GM23338 (cell line): ENCODE measurements around the gene GRID2IP.

Experiments
- EZH2 ChIP-seq: fragments of 200-600 bp; sonication (generic); IDR thresholded peaks from one replicate; pipeline ENCODE4 v1.8.0; 2017; ENCODE audit warnings: antibody characterized with exemption, mild to moderate bottlenecking, low read depth; ENCODE audit not compliant: unreplicated experiment
- JUNB ChIP-seq: IDR thresholded peaks from one replicate; pipeline ENCODE4 v1.6.1; 2016; ENCODE audit warnings: antibody characterized with exemption; ENCODE audit not compliant: unreplicated experiment
- POLR2AphosphoS5 ChIP-seq: IDR thresholded peaks from 2 replicates; pipeline ENCODE4 v1.6.1; 2016; ENCODE audit warnings: antibody characterized with exemption, low read depth
- ZNF114 ChIP-seq: fragments of 250-450 bp; sonication (Bioruptor Pico); IDR thresholded peaks from 2 replicates; pipeline ENCODE4 v1.5.0; 2020; ENCODE audit warnings: mild to moderate bottlenecking, moderate library complexity
- ZNF331 ChIP-seq: fragments of 250-450 bp; sonication (Bioruptor Pico); IDR thresholded peaks from 2 replicates; pipeline ENCODE4 v1.5.0; 2020; ENCODE audit warnings: low read depth, mild to moderate bottlenecking, moderate library complexity
- TF ChIP-seq, protein P1 (sequence below), 2 experiments: fragments of 200-600 bp in 1 of 2; sonication (generic) in 1 of 2; conservative IDR thresholded peaks; 2 replicates each; pipeline versions ENCODE4 v1.5.1 to v1.6.1; 2016 to 2017; ENCODE audit warnings: antibody characterized with exemption in 2 of 2, low read depth in 2 of 2, mild to moderate bottlenecking in 2 of 2, moderate library complexity in 1 of 2
- TF ChIP-seq, protein P2 (sequence below): IDR thresholded peaks from one replicate; pipeline ENCODE4 v1.6.1; 2018; ENCODE audit warnings: antibody characterized with exemption; ENCODE audit not compliant: unreplicated experiment

DNA sequence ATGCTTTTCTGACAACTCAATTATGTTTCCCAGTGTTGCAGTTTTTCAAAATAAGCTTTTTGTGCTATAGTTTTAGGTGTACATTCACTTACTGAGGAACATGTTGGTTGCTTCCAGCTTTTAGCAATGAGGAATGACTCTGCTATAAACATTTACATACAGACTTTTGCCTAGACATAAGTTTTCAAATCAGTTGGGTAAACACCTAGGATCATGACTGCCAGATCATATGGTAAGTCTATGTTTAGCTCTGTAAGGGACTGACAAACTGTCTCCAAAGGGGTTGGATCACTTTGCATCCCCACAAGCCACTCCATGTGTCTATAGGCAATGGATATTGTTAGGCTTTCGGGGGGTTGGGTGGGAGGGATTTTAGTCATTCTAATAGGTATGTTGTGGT is 10.8 kb upstream of the GRID2IP start:
- TF ChIP-seq EZH2 (no peak), JUNB (no peak), ZNF331 (CRISPR knock-in tag) (no peak), POLR2AphosphoS5 (no peak), ZNF114 (CRISPR knock-in tag) (no peak)
- TF ChIP-seq, protein P1, sequence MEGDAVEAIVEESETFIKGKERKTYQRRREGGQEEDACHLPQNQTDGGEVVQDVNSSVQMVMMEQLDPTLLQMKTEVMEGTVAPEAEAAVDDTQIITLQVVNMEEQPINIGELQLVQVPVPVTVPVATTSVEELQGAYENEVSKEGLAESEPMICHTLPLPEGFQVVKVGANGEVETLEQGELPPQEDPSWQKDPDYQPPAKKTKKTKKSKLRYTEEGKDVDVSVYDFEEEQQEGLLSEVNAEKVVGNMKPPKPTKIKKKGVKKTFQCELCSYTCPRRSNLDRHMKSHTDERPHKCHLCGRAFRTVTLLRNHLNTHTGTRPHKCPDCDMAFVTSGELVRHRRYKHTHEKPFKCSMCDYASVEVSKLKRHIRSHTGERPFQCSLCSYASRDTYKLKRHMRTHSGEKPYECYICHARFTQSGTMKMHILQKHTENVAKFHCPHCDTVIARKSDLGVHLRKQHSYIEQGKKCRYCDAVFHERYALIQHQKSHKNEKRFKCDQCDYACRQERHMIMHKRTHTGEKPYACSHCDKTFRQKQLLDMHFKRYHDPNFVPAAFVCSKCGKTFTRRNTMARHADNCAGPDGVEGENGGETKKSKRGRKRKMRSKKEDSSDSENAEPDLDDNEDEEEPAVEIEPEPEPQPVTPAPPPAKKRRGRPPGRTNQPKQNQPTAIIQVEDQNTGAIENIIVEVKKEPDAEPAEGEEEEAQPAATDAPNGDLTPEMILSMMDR (conservative IDR thresholded peaks at IDR 0.05; ENCODE audit: low read depth in 2 of 2), result no peak
- TF ChIP-seq, protein P2, sequence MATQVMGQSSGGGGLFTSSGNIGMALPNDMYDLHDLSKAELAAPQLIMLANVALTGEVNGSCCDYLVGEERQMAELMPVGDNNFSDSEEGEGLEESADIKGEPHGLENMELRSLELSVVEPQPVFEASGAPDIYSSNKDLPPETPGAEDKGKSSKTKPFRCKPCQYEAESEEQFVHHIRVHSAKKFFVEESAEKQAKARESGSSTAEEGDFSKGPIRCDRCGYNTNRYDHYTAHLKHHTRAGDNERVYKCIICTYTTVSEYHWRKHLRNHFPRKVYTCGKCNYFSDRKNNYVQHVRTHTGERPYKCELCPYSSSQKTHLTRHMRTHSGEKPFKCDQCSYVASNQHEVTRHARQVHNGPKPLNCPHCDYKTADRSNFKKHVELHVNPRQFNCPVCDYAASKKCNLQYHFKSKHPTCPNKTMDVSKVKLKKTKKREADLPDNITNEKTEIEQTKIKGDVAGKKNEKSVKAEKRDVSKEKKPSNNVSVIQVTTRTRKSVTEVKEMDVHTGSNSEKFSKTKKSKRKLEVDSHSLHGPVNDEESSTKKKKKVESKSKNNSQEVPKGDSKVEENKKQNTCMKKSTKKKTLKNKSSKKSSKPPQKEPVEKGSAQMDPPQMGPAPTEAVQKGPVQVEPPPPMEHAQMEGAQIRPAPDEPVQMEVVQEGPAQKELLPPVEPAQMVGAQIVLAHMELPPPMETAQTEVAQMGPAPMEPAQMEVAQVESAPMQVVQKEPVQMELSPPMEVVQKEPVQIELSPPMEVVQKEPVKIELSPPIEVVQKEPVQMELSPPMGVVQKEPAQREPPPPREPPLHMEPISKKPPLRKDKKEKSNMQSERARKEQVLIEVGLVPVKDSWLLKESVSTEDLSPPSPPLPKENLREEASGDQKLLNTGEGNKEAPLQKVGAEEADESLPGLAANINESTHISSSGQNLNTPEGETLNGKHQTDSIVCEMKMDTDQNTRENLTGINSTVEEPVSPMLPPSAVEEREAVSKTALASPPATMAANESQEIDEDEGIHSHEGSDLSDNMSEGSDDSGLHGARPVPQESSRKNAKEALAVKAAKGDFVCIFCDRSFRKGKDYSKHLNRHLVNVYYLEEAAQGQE, result no peak
